HG03442 (cell line): ENCODE measurements around the gene ZBTB48.
"Not testable (repeated sequence)": the region's sequence is repeated elsewhere in the genome, so short reads cannot be mapped to it uniquely, and the experiment has no call there.

Experiments
- ATAC-seq: cut with Tn5 transposase; IDR thresholded peaks from one replicate; pipeline ENCODE4 v1.9.1; 2021; ENCODE audit warnings: mild to moderate bottlenecking, moderate library complexity; ENCODE audit not compliant: unreplicated experiment

Gene ZBTB48

DNA sequence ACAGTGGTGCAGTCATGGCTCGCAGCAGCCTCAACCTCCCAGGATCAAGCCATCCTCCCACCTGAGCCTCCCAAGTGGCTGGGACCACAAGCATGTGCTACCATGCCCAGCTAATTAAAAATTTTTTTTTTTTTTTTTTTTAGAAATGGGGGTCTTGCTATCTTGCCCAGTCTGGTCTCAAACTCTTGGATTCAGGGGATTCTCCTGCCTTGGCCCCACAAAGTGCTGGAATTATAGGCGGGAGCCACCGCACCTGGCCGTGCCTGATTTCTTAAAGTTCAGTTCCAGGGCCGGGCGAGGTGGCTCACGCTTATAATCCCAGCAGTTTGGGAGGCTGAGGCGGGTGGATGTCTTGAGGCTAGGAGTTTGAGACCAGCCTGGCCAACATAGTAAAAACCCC lies 51.3 kb downstream of the ZBTB48 start:
- ATAC-seq = no peak

DNA sequence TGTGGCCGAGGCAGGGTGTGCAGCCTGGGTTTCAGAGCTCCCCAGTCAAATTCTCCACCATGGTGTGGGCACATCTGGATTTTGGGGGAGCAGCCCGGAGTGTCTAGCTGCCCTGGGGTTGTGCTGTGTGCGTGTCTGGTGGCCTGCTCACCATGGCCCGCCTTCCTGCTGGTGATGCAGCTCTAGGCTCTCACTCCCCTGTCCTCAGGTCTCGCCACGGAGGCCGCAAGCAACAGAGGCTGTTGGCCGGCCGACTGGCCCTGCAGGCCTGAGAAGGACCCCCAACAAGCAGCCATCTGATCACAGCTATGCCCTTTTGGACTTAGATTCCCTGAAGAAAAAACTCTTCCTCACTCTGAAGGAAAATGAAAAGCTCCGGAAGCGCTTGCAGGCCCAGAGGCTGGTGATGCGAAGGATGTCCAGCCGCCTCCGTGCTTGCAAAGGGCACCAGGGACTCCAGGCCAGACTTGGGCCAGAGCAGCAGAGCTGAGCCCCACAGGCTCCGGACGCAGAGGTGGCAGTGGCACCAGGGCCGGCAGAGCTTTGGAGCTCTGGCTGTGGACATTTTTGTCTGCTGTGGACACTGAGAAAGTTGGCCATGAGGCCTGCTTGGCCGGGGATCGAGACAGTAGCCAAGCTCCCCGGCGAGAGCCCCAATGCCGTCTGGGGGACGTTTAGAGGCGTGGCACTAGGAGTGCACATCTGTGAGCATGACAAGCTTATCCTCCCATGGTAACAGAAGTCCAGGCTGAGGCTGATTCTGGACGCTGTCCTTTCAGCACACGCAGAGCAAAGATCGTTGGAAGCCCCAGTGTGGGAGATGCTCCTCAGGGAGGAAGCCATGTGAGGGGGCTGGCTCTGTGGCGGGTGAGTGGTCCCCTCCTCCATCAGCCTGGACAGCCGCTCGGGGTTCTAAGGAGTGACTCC lies 53.1 kb downstream of the ZBTB48 start:
- no peak for ATAC-seq

DNA sequence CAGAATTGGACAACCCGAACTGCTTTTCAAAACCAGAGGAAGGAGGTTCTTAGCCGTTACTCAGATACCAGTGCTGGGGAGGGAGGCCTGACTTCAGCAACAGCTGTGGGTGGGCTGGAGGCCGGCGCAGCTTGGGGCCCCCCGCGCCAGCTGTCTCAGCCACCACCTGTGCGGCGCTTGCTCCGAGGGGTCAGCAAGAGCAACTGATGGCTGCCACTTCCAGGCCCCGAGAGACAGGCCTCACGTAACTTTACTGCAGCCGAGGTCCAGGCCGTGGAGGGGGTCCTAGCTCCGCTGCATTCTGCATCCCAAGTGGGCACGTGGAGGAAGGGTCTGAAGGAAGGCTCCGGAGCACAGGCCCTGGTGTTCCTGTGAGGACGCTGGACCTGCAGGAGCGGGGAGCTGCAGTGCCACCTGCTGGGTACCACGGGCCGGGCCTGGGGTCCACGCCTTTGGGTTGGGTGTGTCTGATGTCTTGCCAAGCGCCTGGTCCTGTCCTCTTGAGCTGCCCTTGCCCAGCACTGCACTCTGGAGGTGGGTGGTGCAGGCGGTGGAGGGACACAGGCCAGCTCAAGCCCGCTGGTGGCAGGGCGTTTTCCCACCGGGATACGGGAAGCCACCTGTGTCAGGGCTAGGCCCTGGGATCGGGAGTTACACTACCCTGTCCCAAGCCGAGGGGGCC lies 54.7 kb downstream of the ZBTB48 start:
- no peak for ATAC-seq

DNA sequence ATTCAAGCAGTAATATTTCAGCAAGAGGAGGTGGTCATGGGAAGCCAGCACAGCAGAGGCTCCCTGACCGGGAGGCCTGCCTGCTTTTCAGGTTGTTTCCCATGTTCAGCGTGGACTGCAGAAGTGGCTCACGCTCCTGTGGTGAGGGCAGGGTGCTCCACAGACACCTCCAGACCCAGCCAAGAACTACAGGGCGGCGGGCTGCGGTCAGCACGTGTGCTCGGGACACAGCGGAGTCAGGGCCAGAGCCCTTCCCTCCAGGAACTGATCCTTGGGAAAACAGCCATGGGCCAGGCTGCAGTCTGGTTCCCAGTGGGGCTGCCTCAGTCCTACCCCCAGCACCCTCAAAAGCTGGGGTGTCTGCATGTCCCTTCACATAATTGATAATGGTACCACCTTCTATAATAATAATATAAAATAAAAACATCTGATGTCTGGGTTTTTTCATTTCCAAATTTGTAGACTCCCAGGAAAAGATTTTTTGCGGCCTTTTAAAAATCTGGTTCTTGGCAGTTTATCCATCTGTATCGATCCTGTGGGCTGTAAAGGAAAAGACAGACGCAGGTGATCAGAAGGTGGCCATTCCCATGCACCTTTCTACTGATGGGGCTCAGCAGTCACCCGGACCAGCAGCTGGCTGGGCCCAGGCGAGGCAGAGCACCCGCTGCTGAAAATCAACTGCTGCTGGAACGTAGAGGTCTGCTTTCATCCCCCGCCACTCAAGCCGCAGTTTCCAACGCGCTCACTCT lies 55.5 kb downstream of the ZBTB48 start:
- ATAC-seq = no peak

DNA sequence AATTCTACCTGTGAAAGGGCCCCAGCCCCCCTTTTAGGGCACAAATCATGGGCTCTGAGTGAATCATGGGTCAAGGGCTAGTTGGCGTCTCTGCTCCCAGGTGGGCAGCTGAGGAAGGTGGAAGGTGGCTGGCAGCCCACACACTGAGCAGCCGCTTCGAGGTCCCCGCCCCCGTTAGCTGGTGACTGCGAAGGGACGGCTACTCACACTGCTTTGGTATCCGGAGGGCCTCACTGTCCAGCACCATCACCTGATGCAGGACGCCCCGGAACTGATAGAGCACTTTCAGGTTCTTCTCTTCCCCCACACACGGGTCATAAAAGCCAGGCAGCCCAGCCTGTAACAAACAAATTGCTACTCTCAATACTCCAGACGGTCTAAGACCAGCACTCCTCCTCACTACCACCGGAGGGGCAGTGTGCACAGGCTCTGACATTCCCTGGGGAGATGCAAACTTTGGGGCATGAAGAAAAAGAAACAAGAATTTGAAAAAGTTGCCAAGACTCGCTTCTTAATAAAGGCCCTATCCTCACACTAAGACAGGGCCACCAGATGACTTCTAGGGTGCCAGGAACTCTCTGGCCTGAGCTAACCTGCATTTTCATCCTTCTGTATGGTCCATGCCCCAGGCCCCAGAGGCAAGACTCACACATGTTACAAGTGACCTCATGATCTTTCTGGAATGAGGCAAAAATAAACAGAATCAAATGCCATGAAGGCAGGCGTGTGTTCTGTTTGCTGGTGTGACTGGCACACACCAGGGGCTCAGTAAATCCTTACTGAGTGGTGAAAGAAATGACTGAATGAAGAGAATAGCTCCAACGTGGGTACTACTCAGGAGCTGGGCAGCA lies 56.3 kb downstream of the ZBTB48 start:
- ATAC-seq = no peak

DNA sequence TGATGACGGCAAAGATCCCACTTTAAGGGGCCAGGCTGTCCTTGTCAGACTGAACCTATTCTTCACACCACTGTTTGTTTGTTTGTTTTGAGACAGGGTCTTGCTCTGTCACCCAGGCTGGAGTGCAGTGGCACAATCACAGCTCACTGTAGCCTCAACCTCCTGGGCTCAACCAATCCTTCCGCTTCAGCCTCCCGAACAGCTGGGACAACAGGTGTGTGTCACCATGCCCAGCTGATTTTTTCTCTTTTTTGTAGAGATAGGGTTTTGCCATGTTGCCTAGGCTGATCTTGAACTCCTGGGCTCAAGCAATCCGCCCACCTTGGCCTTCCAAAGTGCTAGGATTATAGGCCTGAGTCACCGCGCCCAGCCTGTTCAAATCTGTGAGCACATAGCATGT lies 57.0 kb downstream of the ZBTB48 start:
- not testable (repeated sequence) for ATAC-seq

DNA sequence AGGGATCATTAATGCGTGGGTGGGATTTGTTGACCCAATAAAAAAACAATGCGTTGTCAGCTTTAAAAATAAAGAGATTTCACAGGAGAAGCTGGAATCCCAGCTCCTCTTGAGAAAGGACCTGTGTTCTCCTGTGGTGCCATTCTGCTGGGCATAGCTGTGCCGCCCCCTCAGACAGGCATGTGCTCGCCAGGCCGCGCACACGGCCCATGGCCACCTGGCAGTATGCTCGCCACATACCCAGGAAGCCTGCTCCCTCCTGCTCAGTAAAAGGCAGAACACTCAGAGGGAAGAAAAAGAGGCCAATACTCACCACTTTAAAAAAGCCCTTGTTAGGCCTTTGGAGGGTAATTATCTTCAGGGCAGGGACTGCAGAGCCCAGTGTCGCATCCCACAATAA lies 58.0 kb downstream of the ZBTB48 start:
- ATAC-seq = no peak

DNA sequence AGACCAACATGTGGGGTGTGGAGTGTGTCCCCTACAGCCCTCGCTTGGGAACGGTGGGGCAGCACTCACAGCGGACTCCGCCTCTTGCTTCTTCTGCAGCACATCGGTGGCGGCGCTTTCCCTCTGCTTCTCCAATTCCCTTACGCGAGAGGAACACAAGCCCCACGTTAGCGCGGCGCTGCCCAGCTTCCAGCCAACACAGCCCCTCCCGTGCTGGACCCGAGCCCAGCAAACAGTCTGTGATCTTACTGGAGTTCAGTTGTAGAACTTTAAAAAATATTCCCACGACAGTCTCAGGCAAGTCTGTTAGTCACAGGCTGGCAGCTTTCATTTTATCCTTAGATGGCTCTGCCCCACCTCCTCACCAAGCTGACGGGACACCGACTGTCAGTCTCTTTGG lies 58.4 kb downstream of the ZBTB48 start:
- ATAC-seq = no peak
